ENCODE results near the gene CPSF4L.
"Not testable (repeated sequence)": the region's sequence is repeated elsewhere in the genome, so short reads cannot be mapped to it uniquely, and the experiment has no call there.

CPSF4L gene, protein sequence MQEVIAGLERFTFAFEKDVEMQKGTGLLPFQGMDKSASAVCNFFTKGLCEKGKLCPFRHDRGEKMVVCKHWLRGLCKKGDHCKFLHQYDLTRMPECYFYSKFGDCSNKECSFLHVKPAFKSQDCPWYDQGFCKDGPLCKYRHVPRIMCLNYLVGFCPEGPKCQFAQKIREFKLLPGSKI

DNA sequence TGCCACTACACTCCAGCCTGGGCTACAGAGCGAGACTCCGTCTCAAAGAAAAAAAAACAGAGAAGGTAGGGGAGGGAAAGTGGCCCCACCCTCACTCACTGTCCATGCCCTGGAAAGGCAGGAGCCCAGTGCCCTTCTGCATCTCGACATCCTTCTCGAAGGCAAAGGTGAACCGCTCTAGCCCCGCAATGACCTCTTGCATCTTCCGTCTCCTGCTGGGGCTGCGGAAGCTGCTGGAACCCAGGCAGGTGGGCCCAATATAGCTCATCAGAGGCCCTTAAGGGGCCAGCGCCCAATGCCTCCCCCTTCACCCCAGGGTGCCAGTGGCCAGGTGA lies at the start of gene CPSF4L:
Gene CPSF4L, minus strand, starts transcription at position 264 of the 335 bp plus-strand sequence. Its CDS starts 62 bp downstream, at position 202.
- DNase-seq: no peak

DNA sequence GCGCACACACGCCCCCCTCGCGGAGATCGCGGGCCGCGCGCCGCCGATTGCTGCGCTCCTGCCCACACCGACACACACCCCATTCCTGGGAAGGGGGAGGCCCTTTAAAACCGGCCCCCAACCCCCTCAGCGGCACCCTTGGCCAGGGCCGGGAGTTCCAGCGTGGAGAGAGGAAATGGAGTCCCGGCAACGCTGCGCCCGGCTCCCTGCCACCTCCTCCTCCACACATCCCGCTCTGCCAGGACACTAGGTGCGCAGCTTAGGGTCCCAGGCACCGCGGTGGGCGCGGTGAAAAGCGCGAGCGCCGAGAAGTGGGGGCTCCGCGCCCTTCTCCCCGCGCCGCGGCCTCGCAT lies 49.7 kb upstream of the CPSF4L start:
- no peak for DNase-seq

DNA sequence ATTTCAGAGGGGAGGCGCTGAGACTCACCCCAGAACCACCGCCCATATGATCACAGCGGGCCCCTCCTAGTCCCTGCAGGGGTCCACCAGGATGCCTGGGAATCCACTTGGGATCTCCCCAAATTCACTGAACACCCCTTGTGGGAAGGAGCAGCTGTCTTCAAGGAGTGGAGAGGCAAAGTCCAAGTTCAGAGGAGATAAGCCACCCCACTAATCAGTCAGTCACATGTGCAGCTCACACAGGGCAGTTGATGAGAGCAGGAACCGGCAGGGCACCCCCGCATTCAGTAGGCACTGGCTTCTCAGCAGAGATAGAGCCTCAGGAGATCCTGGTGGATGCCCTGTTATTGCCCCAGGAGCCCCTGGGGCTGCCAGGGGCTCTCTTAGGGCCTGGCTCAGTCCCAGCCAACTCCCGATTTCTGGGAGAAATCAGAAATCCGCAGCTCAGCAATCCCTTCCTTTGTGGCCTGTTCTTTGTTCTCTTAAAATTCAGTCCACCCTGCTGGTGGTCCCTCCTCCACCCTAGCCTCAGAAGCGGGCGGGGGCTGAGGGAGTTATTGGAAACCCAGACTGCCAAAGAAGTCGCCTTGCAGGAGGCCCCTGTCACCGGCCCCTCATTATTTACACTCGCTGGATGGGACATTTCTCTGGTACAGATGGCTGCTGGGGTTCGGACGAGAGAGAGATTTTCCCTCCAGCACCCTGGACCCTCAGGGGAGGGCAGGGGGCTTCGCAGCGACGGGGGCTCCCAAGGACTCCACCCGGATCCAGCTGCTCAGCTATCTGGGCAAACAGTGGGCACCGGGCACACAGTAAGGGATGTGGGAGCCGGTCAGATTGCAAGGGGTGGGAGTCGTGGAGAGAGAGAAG lies 48.3 kb upstream of the CPSF4L start:
- no peak for DNase-seq

DNA sequence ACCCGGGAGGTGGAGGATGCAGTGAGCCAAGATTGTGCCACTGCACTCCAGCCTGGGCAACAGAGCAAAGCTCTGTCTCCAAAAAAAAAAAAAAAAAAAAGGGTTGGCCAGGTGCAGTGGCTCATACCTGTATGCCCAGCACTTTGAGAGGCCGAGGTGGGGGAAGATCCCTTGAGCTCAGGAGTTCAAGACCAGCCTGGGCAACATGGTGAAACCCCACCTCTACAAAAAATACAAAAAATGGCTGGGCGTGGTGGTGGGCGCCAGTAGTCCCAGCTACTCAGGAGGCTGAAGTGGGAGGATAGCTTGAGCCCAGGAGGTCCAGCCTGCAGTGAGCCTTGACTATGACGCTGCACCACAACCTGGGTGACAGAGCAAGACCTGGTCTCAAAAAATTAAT lies 47.3 kb upstream of the CPSF4L start:
- DNase-seq: not testable (repeated sequence)

DNA sequence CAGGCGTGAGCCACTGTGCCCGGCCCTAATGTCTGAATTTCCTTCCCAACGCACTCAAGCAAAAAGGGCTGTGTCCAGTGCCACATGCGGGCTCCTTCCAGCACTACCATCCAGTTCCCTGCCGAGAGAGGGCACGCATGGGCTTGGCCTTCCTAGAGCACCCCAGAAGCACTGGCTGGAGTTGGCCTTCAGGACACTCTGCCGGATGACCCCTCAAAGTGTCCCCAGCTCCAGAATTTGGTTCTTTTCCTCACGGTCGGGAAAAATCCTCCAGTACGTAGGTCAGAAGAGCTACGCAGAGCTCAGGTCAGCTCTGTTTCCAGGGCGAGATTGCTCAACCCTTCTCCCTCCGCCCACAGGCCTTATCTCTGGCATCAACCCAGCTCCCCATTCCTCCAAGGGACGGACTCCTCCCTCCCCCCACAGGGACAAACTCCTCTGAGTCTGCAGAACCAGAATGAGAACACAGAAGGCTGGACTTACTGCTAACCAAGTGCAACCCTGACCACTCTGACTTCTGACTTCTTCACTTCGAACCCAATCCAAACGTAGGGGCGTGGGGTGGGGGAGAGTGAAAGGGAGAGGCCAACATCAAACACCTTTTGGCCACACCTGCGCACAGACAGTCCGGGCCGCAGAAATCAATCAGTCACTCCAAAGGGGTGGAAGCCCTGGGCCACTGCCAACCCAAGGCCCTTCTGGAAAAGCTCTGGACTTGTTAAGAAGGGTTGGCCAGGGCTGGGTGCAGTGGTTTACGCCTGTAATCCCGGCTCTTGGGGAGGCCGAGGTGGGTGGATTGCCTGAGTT lies 46.5 kb upstream of the CPSF4L start:
- DNase-seq: no peak

DNA sequence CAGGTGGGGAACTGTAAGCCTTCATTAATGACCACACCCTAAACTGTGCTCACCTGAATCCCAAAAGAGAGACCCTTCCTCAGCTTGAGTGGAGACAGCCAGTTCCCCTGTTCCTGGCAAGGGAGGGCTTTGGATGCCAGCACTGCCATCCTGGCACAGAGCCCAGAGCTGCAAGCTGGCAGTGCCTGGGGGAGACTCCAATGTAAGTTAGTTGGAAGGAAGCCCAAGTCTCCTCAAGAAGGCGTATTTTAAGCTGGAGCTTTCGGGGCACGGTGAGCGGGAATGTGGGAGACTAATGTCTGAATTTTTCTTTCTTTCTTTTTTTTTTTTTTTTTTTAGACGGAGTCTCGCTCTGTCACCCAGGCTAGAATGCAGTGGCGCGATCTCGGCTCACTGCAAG lies 45.5 kb upstream of the CPSF4L start:
- DNase-seq: peak; percentile 53

DNA sequence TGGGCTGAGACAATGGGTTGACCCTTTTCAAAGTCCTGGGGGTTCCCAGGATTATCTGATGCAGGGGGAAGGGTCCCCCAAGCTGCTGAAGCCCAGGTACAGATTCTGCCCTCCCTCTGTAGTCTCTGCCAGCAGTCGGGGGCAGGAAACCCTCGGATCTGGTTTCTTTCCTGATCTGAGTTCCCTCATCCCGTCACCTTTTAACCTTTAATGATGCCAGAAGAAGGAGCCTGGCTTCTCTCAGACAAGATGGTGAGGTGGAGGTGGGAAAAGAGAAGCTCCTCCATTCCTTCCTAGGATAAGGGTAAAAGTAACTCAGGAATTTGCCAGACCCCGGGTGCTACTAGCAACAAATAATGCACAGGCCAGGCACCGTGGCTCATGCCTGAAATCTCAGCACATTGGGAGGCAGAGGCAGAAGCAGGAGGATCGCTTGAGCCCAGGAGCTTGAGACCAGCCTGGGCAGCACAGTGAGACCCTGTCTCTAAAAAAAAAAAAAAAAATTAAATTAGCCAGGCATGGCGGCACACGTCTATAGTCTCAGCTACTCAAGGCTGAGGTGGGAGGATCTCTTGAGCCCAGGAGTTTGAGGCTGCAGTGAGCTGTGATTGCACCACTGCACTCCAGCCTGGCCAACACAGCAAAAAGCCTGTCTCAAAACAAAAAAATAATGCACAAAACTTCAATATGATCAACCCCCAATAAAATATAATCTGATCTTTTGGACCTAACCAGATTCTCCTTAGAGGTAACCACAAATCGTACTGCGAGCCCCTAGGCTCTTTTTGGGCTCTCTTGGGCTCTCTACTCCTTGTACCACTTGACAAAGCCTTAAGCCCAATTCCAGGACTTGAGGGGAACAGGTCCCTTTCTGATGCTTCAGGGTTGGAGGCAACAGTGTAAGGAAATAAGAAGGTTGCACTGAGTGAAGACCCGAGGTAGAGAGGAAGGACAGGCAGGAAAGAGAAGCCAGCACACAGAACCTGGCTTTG lies 44.5 kb upstream of the CPSF4L start:
- no peak for DNase-seq

DNA sequence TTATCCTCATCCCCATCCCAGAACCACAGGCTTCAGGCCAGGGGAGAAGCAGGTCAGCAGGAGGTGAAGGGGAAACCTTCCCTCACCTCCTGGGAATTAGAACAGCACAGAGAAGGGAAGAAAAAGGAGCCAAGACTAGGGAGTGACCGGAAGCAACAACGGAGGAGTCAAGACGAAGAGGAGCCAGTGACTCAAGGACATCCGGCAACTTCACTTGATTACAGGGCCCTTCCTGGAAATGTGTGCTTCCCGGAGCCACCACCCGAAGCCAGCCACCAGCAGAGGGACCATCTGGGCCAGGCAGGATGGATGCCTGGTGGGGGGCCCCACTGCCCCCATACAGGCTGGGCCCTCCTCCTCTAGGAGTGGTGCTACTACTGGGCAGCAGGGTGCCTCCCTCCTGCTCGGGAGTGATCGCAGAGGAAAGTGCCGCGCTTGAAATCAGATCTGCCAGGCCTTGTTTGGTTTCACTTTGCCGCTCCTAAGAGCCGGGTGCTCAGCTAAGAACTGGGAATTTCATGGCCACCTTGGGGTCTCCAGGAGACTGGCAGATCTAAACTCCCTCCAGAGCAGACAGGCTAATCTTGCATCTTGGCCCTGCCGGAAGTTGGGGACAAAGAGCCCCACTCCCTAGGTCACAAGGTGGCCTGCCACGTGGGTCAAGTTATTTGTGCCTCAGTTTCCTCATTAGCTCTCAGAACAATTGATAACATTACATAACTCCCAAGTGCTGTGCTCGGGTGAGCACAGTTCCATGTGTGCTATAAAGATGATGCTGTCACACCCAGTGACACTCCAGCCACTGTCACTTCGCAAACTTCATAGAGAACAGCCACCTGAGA lies 43.5 kb upstream of the CPSF4L start:
- peak; percentile 52 for DNase-seq

DNA sequence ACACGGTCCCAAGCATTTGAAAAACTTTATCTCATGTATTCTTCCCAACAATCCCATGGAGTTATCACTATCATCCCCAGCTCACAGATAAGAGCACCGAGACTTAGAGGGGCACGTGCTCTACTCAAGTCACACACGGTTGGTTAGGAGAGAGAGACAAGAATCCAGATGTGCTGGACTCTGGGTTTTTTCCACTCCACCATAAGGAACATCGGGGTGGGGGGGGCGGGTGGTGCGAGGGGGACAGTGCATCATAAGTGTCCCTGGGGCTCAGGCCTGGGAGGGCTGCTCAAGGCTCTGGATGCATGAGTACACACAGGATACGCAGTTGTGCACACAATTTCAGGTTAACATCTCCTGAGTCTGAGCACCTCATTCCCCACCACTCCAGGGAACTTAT lies 42.8 kb upstream of the CPSF4L start:
- DNase-seq: no peak

DNA sequence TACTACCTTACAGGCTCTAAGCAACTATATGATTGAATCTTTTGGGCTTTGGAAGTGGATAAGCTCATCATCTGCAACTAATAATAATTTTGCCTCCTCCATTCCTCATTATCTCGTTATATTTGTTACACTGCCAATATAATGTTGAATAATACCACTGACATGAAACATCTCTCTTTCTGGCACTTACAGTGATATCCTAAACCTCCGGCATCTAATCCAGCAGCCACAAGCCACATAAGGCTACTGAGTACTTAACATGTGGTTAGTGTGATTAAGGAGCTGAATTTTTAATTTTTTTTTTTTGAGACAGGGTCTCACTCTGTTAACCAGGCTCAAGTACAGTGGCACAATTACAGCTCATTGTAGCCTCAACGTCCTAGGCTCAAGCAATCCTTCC lies 40.5 kb upstream of the CPSF4L start:
- no peak for DNase-seq

DNA sequence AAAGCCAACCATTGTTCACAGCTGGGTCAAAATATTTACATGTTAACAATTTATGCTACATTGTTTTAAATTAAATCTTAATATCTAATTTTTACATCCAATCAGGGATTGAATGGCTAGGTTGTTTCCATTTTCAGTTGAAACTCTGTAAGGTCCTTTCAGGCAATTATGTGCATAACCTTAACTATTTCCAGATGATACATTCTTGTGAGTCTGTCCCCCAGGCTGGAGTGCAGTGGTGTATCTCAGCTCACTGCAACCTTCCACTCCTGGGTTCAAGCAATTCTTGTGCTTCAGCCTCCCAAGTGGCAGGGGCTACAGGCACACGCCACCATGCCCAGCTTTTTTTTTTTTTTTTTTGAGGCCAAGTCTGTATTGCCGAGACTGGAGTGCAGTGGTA lies 39.7 kb upstream of the CPSF4L start:
- no peak for DNase-seq

DNA sequence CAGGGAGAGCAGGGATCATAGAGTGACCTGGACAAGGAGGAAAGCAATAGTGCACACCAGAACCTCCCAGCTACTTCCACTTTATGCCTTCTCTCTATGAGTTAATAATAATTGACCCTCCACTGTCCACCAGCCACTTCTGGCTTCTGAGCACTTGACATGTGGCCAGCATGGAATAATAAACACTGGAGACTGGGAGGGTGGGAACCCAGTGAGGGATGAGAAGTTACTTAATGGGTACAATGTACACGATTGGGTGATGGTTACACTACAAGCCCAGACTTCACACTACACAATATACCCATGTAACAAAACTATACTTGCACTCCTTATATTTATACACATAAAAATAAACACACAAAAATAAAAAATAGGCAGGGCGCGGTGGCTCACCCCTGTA lies 38.7 kb upstream of the CPSF4L start:
- no peak for DNase-seq

DNA sequence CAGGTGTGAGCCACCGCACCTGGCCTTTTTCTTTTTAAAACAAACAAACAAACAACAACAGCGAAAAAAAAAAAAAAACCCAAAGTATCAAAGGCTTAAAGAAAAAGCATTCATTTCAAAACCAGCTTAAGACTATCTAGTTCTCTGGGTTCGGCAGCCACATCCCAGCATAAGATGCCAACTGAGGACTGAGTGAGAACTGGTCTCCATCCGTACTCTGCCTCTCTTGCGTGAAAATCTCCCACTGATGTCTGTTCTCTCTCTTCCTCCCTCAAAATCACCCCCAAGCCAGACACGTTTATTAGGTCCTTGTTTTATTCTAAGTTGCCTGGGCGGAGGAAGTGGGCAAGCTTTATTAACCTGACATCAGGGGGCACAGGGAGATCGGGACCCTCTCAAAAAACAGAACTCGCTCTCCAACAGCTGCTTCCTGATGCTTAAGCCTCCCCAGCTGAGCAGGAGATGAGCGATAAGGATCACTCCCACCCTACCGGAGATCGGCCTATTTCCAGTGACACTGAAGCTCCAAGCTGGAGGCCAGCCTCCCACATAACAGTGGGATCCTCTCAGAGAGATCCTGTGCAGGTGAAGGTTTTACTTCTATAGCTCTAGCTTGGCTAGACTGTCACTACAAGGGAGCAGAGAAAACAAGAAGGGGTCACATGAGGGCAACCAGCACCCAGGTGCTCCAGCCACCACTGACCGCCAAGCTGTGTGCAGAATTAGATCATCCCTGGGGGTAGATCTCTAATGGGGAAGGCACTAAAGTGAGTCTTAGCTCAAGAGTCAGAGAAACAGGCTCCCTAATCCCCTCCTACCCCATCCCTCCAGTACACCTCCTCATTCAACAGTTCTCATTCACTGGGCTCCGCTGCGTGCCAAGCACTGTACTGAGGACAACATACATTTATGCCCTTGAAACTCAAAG lies 36.5 kb upstream of the CPSF4L start:
- no peak for DNase-seq

DNA sequence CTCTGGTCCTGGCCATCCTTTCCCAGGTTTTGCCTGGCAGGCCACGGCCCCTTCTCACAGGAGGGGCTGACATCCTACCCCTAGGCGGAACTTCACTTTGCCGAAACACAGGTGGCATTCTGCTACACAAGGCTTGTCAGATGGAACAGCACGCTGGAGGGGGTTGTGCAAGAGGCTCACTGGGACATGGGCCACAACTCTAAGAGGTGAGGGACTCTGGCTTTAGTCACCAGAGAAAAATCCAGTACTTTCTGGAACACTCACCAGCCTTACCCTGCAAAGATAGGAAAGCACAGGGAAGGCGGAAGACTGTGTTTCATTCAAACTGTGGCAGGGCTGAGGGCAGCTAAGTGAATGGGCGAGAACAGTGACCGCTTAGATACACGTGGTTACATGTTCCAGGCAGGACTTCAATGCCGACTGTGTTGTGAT lies 31.8 kb upstream of the CPSF4L start:
- DNase-seq: no peak

DNA sequence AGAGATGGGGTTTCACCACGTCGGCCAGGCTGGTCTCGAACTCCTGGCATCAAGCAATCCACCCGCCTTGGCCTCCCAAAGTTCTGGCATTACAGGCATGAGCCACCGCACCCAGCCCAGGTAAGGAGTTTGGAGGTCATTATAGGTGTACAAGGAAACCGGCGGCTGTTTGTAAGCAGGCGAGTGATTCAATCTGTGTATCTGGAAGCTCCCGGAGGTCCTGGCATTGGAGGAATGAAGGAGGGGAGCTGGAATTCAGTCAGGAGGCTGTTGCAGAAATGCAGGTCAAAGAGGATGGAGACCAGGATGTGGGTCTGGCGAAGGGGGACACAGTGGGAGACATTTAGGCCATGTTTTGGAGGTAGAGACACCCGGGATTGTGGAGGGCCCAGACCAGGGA lies 31.4 kb upstream of the CPSF4L start:
- no peak for DNase-seq

DNA sequence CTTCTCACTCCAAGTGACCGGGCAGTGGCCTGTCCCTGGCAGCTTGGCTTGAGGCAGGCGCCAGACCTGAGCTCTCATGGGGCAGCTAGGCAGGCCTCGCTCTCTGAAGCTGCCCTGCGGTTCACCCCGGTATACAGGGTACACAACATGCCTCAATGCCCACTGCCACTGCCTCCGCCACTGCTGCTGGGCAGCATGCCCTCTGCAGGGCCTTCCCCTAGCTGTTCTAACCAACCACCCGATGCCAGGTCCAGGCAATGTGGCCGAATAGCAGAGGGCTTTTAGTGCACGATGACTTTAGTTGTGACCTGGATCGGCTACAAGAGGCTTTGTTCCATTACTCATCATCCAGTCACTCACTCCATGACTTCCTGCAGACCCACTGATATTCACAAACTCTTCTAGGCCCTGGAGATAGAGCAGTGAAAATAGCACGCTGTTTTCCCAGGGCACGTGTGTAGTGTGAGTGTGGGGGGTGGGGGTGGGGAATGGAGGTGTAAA lies 30.4 kb upstream of the CPSF4L start:
- no peak for DNase-seq

DNA sequence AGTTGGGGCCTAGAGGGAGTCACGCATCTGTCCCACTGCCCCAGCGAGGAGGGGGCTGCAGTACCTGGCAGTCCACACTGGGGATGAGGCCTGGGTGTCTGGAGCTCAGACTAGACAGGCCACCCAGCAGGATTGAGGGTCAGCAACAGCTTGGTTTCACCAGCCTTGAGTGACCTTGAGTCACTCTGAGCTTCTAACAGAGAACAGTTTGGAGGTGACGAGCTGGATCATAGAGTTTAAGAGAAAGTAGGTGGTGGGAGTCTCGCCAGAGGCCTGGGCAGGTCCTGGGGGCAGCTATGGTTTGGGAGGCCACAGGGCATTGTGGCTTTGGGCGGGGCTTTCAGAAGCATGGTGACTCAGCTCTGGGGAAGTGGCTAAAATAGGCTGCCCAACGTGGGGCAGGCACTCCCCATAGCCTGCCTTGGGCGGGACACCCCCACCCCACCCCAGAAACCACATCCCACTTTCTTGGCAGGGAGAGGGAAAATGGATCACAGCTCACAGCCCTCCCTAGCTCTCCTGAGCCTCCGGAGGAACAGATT lies 29.7 kb upstream of the CPSF4L start:
- DNase-seq: no peak

DNA sequence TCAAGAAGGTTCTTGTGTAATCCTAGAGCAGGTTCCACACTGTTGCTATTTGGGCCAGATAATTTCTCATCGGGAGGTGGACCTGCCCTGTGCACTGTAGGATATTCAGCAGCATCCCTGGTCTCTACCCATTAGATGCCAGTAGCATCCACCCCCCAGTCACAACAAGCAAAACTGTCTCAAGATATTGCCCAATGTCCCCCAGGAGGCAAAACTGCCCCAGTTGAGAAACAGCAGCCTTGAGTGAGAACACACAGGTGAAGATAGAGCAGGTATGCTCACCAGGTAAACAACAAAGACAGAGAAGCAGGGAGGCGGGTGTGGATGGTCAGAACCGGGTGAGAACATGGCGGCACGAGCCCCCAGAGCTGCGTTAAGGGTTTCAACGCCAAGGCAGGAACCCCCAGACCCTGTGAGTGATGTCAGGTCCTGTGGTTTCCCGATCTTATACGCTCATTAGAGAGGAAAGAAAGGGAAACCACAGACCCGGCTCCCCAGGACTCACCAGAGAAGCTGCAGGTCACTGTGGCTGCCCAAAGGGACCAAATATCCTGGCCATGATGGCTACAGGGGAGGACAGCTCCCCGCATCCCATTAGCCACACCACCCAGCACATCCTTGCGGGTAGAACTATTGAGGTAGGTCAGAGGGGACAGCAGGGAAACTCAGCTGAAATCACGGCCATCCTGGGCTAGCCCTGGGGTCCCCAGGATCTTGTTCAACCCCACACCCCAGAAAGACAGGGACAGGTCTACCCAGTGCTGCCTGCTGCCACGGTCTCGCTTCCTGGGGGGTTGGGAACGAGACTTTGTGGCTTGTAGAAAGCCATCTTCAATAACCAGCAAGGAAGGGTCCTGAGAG lies 28.9 kb upstream of the CPSF4L start:
- DNase-seq: no peak

Measured in NCI-H2171 (cell line).